ENCODE data around the gene AP2A2. TPM values are rescaled to one million over a fixed set of nuclear protein-coding genes. Genes with fewer than 3 reads are reported as not detected.

Gene AP2A2
- total RNA-seq, 1 donor from 2014 or later: 48.5 TPM

- no peak for TF ChIP-seq CTCF (conservative IDR thresholded peaks at IDR 0.05; ENCODE audit: low read depth, low read length)
- peak; percentile 99 for DNase-seq (ENCODE audit: low read depth)
- H3K4me3 ChIP-seq (ENCODE audit: low read depth, low read length): peak overlapping the region; percentile 35
Measured at GRCh38 chr11:952406-953385, 27.0 kb downstream of the AP2A2 start.

- no peak for DNase-seq (ENCODE audit: low read depth)
Measured at GRCh38 chr11:953512-953911, 27.8 kb downstream of the AP2A2 start.

GRCh38 chr11:954392-955153, 28.9 kb downstream of the AP2A2 start:
- TF ChIP-seq CTCF (conservative IDR thresholded peaks at IDR 0.05; ENCODE audit: low read depth, low read length): no peak
- H3K4me3 ChIP-seq (ENCODE audit: low read depth, low read length): no peak overlapping the region
- no peak for DNase-seq (ENCODE audit: low read depth)

More at GRCh38 chr11:953512-953911, 27.8 kb downstream of the AP2A2 start:
- no peak overlapping the region for H3K4me3 ChIP-seq (ENCODE audit: low read depth, low read length)
- TF ChIP-seq CTCF (conservative IDR thresholded peaks at IDR 0.05; ENCODE audit: low read depth, low read length): no peak

GRCh38 chr11:955154-956063, 29.7 kb downstream of the AP2A2 start:
- no peak for DNase-seq (ENCODE audit: low read depth)
- no peak overlapping the region for H3K4me3 ChIP-seq (ENCODE audit: low read depth, low read length)
- TF ChIP-seq CTCF (conservative IDR thresholded peaks at IDR 0.05; ENCODE audit: low read depth, low read length): no peak

GRCh38 chr11:957212-957920, 31.7 kb downstream of the AP2A2 start:
- no peak for TF ChIP-seq CTCF (conservative IDR thresholded peaks at IDR 0.05; ENCODE audit: low read depth, low read length)
- H3K4me3 ChIP-seq (ENCODE audit: low read depth, low read length): no peak overlapping the region
- no peak for DNase-seq (ENCODE audit: low read depth)

- no peak for TF ChIP-seq CTCF (conservative IDR thresholded peaks at IDR 0.05; ENCODE audit: low read depth, low read length)
- no peak overlapping the region for H3K4me3 ChIP-seq (ENCODE audit: low read depth, low read length)
- no peak for DNase-seq (ENCODE audit: low read depth)
Measured at GRCh38 chr11:958101-958500, 32.4 kb downstream of the AP2A2 start.

All from epithelial cell of proximal tubule (primary cell).